Breast epithelium (tissue), 4 donors: Measurements from ENCODE around the gene STAM. TPM values are rescaled to one million over a fixed set of nuclear protein-coding genes. Genes with fewer than 3 reads are reported as not detected.

Experiments
- DNase-seq, 2 donors: peaks; one replicate each; pipeline ENCODE4 v3.0.0-alpha.2; 2019; ENCODE audit warnings: low spot score in 2 of 2
- H3K27ac ChIP-seq, 2 donors: fragments of 200-600 bp; sonication (generic) in 1 of 2; one replicate each; pipeline ENCODE4 v1.5.1; 2016 to 2019; ENCODE audit warnings: mild to moderate bottlenecking in 1 of 2
- H3K27me3 ChIP-seq, 2 donors: fragments of 200-600 bp; sonication (generic) in 1 of 2; one replicate each; pipeline versions ENCODE4 v1.5.1 to v1.6.0; 2017 to 2019; ENCODE audit warnings: control low read depth in 1 of 2, mild to moderate bottlenecking in 1 of 2
- H3K36me3 ChIP-seq: fragments of 200-600 bp; one replicate; pipeline ENCODE4 v1.5.1; 2019
- H3K4me1 ChIP-seq, 2 donors: fragments of 200-600 bp; sonication (generic); one replicate each; pipeline ENCODE4 v1.5.1; 2016 to 2019; ENCODE audit warnings: control low read depth in 1 of 2
- H3K4me3 ChIP-seq, 3 donors: fragments of 200-600 bp; sonication (generic); 1 replicate in 2 of 3; 2 replicates in 1 of 3; pipeline ENCODE4 v1.5.1; 2016 to 2019; ENCODE audit warnings: mild to moderate bottlenecking in 3 of 3, moderate library complexity in 2 of 3
- H3K9me3 ChIP-seq, 2 donors: fragments of 200-600 bp; sonication (generic) in 1 of 2; one replicate each; pipeline ENCODE4 v1.5.1; 2016 to 2019; ENCODE audit warnings: control low read depth in 1 of 2
- CTCF ChIP-seq, 3 donors: fragments of 450-650 bp; IDR thresholded peaks; one replicate each; pipeline ENCODE4 v1.5.1; 2016 to 2017; ENCODE audit warnings: antibody characterized with exemption in 3 of 3, mild to moderate bottlenecking in 3 of 3, moderate library complexity in 3 of 3
- POLR2A ChIP-seq: fragments of 450-650 bp; IDR thresholded peaks from one replicate; pipeline ENCODE4 v1.6.1; 2016; ENCODE audit warnings: antibody characterized with exemption, mild to moderate bottlenecking, moderate library complexity
- POLR2AphosphoS5 ChIP-seq, 3 donors: sonication (generic); formaldehyde crosslinking; IDR thresholded peaks; one replicate each; pipeline ENCODE4 v1.6.1; 2017; ENCODE audit warnings: antibody characterized with exemption in 3 of 3
- intact Hi-C: fragments of 100-400 bp; cut with DNase I; formaldehyde crosslinking; loops from one replicate; pipeline ENCODE4 v1.15.1; 2023; ENCODE audit warnings: low total_unique reads
- total RNA-seq, 3 donors: library from RNA; depleted of rRNA; stranded (reverse); fragments of >200 nt; gene quantifications; one replicate each; pipeline ENCODE4 v1.1.0, GENCODE V29; 2016

The STAM gene
- total RNA-seq, 3 donors from 2014 or later = 19.0 to 25.2 (median 22.7) TPM

DNA sequence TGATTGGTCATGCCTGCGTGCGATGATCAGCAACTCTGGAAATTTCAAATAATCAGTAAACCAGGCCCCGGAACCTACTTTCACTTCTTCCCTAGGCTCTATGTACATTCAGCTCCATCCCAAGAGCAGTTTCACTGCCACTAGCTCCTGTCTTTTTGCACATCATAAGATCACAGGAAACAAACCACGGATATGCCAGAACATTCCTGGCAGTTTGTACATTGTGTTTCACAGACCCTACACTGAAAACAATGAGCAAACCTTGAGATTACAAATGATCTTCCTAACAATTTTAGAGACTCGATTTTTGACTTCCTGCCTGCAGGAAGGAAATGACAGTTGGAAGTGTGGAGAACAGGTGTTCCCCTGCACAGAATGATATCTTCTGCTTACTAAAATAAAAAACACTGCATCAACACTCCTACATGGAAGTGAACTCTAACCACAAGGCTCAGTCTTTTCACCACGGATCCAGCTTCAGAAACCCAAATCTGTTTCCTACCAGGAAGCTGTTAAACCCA is 100.5 kb downstream of the STAM start:
- Histone ChIP-seq H3K27ac (peak overlapping the region in 1 of 2 donors; percentile 48), H3K4me1 (no peaks in the 10 kb centered on the region), H3K27me3 (no peaks in the 10 kb centered on the region), H3K9me3 (no peaks in the 10 kb centered on the region), H3K4me3 (no peak overlapping the region), H3K36me3 (no peaks in the 10 kb centered on the region)
- no peak for DNase-seq
- TF ChIP-seq POLR2AphosphoS5 (IDR thresholded peaks at IDR 0.05) (no peak), CTCF (IDR thresholded peaks at IDR 0.05) (no peak), POLR2A (no peak)
- intact Hi-C loops = no loop called here

- TF ChIP-seq CTCF (IDR thresholded peaks at IDR 0.05) (no peak), POLR2AphosphoS5 (IDR thresholded peaks at IDR 0.05) (no peak), POLR2A (no peak)
- Histone ChIP-seq H3K4me1 (no peaks in the 10 kb centered on the region), H3K27ac (no peak overlapping the region), H3K36me3 (no peaks in the 10 kb centered on the region), H3K9me3 (no peaks in the 10 kb centered on the region), H3K4me3 (no peak overlapping the region), H3K27me3 (no peaks in the 10 kb centered on the region)
- intact Hi-C loops = no loop called here
- DNase-seq = no peak
Measured at GRCh38 chr10:17747883-17748550, 104.1 kb downstream of the STAM start.

DNA sequence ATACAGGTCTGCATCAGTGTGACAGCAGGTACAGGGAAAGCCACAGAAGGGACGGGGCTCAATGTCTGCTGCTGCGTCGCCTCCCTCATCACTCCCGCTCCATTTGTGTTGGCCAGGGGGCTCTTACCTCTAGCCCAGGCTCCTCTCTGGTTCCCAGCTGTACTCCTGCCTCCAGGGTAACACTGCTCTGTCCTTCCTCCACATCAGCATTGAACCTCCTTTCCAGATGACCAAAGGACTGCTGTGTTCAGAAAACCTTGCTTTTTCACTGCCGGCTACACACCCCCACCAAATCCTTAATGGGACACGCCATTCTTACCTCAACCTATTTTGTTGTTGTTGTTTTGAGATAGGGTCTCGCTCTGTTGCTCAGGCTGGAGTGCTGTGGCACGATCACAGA is 105.9 kb downstream of the STAM start:
- no peak for DNase-seq
- Histone ChIP-seq H3K4me1 (no peaks in the 10 kb centered on the region), H3K27ac (no peak overlapping the region), H3K4me3 (no peak overlapping the region), H3K36me3 (no peaks in the 10 kb centered on the region), H3K27me3 (no peaks in the 10 kb centered on the region), H3K9me3 (no peaks in the 10 kb centered on the region)
- intact Hi-C loops = no loop called here
- TF ChIP-seq POLR2A = no peak
- TF ChIP-seq POLR2AphosphoS5 (IDR thresholded peaks at IDR 0.05) = no peak
- TF ChIP-seq CTCF (IDR thresholded peaks at IDR 0.05) = no peak

GRCh38 chr10:17751781-17752445 is 108.0 kb downstream of the STAM start, which contains the start of gene TMEM236:
Gene TMEM236 (plus strand): TSS chr10:17752201. CDS start chr10:17752296, 95 bp downstream.
- Histone ChIP-seq H3K9me3 (no peaks in the 10 kb centered on the region), H3K27me3 (no peaks in the 10 kb centered on the region), H3K4me3 (no peak within 1 kb of the TSS), H3K36me3 (no peaks in the 10 kb centered on the region), H3K4me1 (no peaks in the 10 kb centered on the region), H3K27ac (no peak within 1 kb of the TSS)
- intact Hi-C loops = no loop called here
- TF ChIP-seq POLR2AphosphoS5 (IDR thresholded peaks at IDR 0.05) (no peak), CTCF (IDR thresholded peaks at IDR 0.05) (no peak), POLR2A (no peak)
- no peak for DNase-seq
